ENCODE results near the gene SPATS2L.

SPATS2L gene

DNA sequence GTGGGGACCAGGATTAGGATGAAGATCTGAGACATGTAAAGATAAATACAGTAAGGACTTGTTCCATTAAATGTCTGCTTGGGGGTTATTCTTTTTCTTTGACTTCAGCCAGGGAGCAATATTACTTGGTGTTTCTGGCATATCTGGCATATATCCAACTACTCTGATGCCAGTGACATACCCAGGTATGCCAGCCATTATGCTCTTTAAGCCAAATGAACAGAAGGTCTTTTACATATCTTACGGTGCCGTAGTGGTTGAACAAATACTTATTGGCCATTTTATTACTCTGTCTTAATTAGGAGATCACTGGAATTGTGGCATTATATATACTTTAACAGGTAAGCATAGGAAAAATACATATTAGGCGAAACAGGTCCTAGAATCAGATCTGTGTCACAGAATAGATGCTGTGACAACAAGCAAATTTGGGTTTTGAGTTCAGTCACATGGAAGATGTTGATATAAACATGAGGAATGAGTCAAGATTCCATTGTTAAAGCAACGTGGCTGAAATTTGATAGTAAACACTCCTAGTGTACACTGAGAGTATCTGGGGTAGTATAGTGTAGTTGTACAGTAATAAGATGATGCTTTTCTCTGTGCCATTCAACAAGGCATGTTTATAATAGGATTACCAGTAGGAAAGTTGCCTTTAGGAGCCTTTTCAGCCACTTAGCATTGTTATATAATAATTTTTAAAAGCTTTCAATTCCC is 140.8 kb downstream of the SPATS2L start:
- no peak for DNase-seq

DNA sequence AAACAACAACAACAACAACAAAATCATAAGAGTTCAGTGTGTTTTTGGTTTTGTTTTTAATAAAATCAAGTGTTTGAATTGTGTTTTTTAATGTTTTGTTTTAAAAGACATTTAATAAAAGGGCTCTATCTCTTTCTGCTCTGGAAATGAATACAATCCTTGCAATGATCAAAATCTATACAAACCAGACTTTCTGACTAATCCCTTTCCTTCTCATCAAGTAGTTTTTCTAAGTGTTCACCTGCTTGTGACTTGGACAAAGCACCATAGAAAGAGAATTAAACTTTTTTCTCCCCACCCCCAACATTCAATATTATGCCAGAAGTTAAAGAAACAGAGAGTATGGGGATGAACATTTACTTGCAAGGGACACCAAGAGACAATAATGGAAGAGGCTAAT is 142.0 kb downstream of the SPATS2L start:
- DNase-seq: no peak

DNA sequence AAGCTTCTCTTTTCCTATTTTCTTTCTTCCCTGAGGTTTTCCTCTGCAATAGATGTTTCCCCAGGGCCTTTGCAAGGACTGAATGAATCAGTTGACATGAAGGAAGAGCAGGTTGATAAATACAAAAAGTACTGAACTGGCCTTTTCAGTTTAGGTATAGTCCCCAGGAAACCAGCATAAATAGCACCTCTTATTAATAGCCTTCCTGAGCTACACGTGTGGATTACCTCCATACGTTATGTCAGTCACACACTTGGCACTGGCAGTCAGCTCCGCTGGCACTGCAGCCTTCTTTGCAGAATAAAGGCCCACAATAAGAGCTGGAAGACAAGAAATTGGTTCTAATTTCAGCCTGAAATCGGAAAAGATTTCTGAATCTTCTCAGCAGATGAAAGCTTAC is 142.7 kb downstream of the SPATS2L start:
- DNase-seq: no peak

DNA sequence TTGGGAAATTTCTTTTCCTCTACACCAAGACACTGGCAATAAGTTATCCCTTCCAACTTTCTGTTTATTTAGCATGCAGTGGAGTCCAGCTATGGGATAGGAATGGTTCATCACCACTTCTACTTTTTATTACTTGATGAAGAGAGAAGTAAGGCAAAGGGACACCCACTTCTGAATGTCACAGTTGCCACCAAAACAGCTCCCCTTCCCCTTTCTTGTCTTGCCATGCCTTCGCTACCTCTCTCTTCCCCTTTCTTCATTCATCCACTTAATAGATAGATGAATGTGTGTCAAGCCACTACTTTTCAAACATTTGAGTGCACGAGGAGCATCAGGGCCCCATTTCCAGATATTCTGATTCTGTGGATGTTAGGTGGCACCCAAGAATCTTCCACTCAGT is 143.8 kb downstream of the SPATS2L start:
- no peak for DNase-seq

DNA sequence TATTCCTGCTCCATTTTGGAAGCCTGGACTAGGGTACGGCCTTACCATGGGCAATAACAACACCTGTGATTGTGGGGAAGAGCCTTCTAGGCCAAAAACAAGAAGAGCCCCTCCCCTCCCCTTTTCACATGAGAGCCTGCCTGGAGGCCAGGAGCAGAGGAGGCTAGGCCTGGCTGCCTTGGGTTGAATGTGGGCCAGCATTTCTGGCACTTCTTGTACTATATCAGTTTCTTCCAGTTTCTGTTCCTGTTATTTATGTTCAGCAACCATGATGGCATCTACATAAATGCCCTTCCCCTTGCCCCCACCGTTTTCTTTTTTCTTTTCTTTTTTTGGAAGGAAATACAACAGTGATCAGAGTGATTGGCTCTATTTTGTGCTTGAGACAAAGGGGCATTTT is 145.0 kb downstream of the SPATS2L start:
- DNase-seq: no peak

DNA sequence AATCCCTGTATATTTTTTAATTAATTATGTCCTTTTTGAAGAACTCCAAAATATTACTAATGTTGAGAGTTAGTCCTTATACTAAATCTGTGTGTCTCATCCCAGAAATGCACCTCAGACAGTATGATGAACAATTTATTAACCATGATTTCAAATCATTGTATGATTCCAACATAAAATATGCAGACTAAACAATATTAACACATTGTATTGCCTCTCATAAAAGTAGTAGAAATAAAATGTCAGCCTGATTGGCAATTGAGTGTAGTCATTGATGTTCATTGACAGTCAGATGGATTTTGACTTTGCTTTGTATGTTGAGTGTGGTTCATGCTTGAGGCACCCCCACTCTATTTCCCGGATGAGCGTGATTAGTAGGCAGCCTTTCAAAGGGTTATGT is 145.9 kb downstream of the SPATS2L start:
- no peak for DNase-seq

DNA sequence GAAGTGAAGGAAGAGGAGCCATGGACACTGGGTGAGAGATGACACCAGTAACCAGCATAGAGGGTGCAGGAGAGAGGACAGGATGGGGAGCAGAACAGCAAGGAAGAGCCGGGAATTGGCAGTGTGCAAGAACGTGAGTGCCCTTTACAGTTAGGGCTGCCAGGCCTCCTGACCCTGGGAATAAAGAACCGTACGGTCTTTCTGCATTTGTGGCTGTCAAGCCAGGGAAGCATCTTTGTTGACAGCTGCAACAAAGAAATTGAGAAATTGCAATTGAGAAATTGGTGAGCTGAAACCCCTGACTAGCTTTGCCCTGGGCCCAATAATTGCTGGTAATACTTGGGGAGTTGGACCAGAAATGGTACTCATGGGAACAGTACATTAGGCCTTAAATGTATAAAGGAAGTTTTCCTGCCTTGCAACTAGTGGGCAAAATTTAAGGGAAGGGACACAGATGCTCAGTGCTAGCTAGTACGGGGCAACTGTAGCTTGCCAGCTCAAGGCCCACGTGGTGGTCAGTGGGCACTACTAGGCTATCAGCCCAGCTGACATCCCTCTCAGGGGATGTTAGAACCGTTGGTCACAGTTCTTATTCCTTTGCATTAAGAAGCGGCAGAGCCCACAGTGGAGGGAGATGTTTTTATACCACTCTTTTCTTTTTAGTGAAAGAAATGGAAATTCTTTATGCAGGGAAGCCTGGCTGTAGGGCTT is 146.8 kb downstream of the SPATS2L start:
- no peak for DNase-seq

DNA sequence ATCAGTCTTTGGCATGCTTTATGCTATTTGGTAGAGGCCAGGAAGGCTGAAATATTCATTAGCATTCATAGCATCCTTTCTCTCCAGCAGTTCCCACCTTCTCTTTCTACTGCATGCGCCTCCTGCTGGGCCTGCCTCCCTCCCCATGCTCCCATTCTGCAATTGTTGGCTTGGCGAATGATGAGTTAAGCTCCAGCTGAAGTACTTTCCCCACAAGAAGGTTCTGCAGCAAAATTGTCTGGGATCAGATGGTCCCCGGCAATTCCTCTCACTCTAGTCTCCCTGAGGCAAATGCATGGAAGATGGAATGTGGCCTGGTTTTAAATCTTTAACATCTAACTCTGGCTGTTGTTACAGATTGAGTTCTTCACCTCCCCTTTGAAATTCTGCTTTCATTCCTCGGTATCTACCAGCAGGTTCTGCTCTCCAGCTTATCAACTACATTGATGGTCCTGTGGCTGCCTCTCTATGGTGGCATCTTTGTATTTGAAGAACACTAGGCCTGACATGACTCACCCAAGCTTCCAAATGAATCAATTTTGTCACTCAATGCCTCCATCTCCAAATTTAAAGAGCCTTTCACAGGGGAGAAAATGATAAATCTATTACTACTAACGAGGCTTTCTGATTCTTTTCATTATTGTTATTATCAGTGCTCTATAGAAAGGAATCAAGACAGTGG is 147.5 kb downstream of the SPATS2L start:
- no peak for DNase-seq

DNA sequence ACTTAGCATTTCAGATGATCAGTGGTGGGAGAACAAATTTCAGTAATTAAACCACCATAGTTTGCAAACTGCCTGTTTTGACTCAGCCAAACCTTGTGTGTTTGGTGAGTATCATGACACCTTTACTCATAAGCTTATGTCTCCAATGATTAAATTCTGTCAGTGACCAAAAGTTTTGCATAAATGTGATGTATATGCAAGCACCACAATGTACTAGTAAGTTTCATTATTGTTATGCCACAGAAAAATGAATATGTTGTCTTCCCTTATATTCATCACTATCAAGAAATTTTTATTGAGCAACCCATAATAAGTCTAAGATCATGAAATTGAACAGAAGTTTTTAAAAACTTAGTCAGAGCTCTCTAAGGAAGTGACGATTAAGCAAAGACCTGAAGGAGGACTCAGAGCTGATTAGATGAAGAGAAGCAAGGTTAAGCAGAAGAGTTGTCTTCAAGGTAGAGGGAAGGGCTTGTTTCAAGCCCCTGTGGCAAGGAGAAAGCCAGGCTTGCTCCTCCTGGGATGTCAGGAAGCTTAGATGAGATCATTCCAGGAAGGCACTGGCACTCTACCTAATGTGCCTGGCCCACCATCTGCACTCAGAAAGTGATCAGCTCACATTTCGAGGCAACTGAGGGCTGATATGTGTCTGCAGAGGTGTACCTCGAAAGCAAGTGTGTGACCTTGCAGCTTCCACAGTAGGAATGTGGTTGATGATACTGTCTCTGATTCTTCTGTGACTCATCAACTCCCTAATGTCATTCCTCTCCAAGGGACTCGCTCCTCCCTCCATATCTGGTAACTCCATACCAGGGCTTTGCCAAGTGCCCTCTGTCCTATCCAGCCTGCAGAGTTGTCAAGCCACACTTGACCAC is 148.7 kb downstream of the SPATS2L start:
- no peak for DNase-seq

DNA sequence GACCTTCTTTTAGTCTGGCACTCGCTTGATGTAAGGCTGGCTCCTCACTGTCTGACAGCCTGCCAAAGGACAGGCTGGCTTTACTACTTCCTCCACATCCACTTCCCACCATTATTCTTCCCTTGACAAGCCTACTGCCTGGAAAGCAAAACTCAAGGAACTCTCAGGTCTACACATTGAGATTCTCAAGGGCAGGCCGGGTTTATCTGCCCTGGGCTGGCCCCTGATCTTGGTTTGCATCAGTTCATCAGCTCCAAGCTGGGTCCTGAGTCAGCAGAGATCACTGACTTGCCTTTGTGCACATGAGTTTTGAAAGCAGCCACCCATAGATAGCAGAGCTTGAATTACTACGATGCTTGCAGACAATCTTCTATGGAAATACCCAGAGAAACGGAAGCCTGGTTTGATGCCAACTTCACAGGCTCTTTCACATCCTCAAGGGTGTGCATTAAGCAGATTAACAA is 149.5 kb downstream of the SPATS2L start:
- peak in 1 of 2 experiments; percentile 60 for DNase-seq

DNA sequence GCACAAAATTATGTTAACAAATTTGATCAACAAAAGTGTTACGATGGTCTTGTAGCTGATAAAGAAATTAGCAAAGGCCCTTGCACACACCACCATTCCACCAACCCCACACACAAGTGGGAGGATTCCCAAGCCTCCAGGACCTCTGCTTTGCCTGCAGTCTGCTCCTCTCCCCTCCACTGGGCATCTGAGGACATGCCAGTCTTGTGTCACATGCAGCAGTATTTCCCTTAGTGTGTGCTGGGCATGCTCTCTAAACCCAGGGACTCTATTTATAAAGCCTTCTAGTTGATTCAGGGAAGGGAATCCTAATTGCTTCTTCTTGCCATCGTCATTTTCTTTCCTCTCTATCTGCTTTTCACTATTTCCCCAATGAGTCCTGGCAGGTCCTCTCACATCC is 150.1 kb downstream of the SPATS2L start:
- no peak for DNase-seq

DNA sequence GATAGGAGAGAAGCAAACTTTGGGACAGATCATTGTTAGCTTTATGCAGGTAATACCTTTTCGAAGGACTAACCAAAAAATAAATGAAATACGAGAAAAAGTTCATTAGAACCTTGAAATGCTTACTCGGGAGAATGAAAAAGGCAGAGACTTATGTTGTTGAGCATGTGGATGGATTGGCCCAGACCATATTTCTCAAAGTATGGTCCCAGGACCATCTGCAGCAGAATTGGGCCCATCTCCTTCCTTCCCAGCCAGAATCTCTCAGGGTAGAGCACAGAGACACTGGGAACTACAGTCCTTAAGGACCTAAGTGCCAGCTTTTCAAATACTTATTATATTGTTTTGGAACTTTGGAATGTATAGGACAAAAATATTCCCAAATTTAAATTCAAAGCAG is 152.6 kb downstream of the SPATS2L start:
- DNase-seq: no peak

DNA sequence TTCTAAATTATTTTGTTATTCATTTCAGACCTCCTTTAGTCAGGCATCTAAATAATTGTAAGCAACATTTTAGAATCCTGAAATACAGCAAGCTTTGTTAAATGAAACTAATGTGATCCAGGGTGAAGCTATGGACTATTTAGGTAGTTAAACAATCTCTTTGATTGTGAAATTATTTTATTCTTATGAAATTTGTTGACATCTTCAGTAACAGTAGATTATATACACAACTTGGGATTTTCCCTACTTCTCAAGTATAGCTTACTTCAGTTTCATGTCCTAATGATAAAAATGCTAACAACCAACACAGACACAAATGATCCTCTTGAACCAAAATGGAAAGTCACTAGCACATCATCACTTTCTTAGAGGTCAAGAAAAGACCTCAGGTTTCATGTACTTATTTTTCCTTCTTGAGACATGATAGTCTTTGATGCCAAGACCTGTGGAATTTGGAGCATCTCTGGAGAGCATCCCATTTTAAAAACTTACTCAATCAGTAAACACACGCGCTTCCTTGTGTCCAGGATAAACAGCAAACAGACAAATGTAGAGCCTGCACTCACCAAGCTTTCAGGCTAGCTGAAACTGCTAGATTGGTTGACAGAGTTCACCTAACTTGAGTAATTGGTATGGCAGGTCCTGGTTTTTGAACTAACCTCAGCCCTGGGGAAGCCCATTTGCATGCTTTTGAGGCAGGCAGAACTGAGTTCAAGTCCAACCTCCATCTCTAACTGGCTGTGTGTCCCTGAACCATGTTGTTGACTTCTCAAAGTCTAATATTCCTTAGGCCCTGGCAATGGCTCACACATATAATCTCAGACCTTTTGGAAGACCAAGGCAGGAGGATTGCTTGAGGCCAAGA is 155.6 kb downstream of the SPATS2L start:
- DNase-seq: no peak

DNA sequence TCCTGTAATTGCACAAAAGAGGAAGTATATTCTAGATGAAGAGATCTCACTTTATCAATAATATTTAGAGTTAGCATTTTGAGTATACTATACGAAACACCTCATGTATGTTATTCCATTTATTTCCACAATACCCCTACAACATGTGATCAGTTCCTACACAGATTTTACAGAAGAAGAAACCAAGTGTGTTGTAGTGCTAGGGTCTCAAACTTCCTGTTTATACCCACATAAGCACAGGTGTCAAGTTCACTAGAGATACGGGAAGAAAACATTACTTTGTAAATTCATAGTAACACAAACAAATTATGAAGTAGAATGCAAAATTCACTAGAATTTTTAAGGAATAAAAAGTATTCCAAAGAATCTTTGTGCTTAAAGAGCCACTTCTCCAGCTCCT is 157.0 kb downstream of the SPATS2L start:
- no peak for DNase-seq

DNA sequence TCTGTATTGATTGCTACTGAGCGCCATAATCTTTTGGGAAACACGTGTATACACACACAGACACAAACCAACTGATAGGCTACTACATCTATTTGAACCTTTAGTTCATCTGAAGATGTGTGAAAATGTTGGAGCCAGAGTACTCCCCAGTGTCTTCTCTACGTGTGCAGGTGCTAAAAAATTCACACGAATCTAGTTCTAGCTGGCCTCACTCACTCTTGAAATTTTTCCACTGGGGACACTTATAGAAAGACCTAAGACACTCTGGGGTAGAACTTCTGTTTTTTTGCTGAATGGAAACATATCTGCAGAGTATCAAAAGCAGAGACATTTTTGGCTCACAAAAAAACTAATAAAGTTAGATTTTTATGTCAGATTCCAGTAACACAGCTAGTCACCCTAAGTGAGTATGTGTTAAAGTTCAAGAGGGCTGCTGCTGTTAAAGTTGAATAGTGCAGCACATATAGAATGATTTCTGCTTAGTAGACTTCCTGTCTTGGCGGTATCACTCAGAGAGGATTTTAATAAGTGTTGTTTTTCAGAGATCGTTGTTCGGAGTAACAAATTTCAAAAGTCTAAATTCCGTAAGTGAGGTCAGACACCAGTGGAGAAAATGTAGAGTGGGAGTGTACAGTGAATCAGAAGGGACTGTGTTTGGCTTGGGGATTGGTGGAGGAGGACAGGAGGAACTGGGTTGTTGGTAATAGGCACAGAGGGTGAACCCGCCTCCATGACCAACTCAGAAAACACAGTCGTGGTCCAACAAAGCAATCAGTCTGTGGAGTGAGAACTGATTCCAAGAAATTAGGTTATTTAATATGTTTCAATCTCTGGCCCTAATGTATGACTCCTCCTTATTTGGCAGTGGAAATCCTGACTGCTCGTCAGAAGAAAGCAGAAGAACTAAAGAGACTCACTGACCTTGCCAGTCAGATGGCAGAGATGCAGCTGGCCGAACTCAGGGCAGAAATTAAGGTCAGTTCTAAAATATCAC is 160.2 kb downstream of the SPATS2L start:
- no peak for DNase-seq

DNA sequence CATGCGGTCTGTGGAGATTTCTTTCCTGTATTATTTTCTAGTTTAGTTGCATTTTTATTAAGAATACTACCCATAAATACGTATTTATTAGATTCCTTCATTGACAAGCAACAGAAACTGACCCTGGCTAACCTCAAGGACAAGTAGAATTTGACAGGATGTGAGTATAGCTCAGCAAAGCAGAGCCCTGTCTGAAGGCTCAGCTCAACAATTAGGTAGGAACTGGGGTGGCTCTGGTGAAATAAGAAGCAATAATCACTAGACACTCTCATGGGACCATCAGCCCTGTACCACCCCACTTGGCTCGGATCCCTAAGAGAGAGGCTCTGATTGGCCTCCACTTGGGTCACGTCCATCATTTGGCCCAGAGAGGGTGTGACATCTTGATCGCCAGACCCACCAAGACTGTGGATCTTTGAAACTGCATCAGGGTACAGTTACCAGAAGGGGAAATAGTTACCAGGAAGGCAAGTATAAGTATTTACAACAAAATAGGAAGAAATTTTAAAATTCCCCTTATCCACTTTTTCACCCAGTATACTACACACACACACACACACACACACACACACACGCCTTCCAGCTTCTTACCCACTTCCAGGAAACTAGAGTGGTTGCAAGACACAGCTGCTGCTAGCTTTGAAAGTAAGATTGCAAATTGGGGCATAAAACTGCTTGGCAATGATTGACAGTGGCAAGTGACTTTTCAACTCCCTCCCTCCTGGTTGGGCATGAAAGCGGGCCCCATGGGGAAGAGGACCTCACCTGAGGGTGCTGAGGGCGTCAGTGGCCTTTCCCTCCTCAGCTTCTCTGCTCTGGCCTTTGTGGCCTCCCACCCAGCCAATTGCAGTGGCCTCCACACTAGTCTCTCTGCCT is 161.6 kb downstream of the SPATS2L start:
- peak in 1 of 2 experiments; percentile 8 for DNase-seq

DNA sequence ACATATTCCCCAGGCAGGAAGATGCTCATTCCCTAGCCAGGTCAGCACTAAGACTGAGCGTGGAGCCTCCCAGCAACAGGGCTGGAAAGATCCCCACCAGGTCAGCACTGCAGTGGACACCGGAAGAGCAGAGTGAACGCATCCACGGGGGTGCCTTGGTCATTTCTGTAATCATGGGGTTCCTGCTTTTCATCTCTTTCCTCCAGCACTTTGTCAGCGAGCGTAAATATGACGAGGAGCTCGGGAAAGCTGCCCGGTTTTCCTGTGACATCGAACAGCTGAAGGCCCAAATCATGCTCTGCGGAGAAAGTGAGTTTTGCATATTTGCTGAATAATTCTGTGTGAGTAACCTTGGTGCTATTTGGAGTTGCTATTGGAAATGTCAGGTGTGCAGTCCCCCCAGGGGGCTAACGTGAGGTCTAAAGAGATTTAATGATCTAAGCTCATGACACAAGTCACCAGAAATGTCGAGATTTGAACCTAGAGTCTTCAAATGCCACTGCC is 163.3 kb downstream of the SPATS2L start:
- DNase-seq: no peak

DNA sequence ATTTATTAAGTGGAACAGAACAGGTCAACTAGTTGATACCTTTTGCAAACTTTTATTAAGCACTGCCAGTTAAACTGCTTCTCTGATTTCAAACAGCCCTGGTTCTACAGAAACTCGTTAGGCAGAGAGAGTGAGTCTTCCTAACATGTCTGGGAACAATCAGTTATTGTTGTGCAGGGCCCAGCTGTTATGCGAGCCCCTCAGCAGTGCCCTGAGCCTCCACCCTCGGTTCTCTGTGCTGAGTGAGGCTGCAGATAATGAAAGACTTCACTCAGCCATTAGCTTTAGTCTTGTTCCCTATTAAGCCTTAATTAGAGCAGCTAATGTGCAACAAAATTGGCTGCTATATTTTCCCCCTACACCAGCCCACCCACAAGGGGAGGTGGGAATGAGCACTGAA is 163.7 kb downstream of the SPATS2L start:
- no peak for DNase-seq

DNA sequence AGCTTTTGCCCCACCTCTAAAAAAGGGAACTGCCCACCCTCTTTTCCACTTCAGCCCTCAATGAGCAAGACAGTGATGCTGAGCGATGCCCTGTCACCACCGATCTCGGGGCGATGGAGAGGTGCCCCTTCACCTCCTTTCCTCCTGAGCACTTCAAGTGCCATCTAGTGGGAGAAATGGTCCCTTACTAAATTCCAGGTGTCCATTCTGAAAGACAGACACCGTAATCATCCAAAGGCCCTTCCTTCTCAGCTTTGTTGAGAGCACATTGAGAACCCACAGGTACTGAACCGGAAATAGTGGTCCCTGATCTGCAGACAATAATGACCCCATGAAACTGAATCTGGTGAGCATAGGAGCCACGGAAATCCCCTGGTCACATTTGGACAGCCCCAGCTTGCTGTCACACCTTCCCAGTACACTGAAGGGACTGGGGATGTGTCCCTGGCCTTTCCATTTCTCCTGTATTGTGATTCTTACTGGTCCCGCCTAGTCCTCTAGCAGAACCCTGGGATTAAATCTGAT is 164.9 kb downstream of the SPATS2L start:
- peak in 1 of 2 experiments; percentile 45 for DNase-seq
